SIG-M5 treated with dmso at 0.1 percent for 504 hours (cell line): ENCODE data around the gene BMPR1A.

Source experiments
- DNase-seq: peaks from one replicate; lab custom pipeline; 2025; ENCODE audit not compliant: unreplicated experiment; lab: John Stamatoyannopoulos, UW

Gene BMPR1A

DNA sequence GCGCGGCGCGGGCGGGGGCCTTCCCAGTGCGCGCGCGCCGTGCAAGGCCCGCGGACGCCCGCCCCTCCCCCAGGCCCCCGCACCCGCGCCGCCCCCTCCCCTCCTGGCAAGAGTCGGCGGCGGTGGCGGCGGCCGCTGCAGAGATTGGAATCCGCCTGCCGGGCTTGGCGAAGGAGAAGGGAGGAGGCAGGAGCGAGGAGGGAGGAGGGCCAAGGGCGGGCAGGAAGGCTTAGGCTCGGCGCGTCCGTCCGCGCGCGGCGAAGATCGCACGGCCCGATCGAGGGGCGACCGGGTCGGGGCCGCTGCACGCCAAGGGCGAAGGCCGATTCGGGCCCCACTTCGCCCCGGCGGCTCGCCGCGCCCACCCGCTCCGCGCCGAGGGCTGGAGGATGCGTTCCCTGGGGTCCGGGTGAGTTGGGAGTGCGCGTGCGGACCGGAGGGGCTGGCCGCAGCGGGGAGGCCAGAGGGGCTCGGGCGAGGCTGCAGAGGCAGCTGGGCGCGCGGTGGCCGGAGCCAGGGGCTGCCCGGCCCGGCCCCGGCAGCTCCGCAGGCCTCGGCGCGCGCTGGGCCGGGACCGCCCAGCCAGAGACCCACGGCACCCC lies at the start of gene BMPR1A:
Gene BMPR1A (plus strand): TSS at position 109 of the 602 bp plus-strand sequence. CDS start 119,400 bp downstream, outside the sequence.
- no peak for DNase-seq

DNA sequence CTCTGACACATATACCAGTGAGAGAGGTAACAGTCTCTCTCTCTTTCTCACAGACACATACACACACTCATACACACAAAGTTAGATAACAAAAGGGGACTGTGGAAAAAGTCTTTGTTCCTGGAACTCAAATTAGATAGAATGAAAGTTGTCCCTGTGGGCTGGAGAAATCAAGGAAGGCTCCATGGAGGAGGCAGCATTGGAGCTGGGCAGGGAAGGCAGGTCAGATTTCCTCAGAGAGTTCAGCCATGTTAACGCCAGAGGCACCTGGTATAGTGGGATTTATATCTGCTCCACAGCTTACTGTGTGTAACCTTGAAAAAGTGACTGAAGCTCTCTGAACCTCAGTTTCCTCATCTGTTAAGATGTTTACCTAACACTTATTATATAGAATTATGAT lies 49.4 kb upstream of the BMPR1A start:
- no peak for DNase-seq

DNA sequence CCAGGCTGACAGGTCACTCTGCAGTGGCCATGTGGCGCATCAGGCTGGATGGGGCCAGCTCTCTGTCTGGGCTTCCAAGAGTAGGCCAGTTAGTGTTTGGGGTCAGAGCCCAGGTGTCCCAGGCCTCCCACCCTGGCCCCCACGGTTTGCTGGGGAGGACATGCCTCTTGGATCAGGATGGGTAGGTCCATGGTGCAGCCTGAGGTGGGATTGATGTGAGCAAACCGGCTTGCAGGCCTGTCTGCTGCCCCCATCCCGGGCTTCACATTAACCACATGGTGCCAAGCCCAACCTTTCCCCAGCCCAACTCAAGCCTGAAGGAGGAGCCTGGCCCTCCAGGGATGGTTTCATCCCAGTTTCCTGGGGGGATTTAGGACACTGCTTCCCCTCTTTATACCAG lies 48.9 kb upstream of the BMPR1A start:
- no peak for DNase-seq

DNA sequence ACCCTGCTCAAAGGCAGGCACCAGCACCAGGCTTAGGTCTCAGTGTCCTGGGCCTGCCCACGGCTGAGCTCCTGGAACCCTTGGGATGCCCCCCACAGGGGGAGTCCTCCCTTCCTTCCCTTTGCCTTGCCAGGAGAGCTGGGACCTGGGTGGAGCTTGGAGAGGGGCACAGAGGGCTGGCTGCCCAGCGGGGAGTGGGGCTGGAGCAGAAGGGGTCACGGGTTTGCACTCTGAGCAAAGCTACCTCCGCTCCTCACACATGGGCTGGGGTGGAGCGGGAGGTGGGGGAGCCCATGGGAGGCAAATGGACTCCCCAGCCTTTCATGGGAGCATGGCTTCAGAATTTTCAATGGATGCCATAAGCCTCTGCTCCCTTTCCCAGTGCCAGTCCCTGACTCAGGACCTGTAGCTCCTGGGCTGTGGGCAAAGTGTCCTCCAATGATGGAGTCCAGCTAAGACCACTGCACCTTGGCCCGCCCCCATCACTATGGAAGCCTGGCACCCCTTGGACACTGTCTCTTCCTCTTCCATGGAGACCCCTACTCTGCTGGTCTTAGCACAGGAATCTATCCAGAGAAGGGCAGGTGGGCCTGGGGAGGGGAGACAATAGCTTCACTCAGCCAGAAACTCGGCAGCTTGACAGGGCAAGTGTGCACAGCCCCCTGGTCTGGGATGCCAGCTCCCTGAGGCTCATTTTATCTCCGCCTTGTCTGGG lies 48.2 kb upstream of the BMPR1A start:
- no peak for DNase-seq

DNA sequence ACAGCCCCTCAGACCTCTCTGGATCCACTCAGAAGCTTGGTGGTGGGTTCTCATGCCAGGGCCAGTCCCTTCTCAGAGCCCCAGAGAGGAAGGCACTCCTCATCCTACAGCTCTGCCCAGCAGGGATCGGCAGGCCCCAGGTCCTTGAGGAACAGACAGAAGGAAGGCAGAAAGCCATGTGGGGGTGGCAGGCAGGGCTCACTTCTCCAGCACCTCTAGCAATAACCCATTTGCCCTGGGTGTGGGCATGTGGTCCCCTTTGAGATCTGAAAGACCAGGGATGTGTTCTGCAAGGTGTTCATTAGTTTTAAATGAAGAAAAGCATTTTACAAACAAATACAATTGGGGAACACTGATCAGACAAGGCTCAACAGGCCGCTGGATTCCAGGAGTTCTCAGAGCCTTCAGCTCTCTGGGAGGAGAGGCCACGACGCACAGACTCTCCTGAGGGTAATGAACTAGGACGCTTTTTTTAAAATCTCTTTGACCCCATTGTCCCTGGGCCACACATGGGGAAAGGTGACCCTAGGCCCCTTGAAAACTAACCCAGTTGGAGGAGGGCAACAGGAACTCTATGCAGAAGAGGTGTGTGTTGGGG lies 47.5 kb upstream of the BMPR1A start:
- DNase-seq = no peak

DNA sequence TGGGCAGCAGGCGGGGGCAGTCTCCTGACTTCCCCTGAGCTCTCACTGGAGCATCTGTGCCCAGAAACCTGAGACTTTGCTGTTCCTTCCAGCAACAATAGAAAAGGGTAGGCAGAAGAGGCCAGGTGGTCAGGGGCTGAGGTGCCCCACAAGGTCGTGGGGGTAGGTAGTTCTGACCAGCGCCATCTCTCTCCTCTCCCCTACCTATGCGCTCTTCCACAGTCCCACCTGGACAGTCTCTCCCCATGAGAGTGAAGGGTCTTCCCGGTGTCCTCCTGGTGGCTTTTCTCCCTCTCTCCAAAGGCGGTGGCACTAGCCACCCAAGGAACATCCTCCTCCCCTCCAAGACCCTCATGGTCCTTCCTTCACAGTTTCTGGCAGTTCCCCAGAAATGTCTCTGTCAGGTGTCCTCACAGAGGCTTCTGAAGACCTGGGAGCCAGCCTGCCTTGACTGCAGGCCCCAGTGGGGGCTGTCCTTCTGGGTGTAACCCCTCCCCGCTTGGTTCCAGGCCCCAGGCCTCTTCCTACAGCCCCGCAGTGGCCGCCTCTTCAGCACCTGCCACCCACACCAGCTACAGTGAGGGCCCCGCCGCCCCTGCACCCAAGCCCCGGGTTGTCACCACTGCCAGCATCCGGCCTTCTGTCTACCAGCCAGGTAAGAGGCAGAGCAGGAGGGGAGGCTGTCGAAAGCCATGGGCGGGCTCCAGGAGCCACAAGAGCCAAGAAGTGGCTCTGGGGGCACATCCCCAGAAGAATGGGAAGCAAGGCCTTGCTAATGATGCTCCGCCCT lies 46.8 kb upstream of the BMPR1A start:
- no peak for DNase-seq

DNA sequence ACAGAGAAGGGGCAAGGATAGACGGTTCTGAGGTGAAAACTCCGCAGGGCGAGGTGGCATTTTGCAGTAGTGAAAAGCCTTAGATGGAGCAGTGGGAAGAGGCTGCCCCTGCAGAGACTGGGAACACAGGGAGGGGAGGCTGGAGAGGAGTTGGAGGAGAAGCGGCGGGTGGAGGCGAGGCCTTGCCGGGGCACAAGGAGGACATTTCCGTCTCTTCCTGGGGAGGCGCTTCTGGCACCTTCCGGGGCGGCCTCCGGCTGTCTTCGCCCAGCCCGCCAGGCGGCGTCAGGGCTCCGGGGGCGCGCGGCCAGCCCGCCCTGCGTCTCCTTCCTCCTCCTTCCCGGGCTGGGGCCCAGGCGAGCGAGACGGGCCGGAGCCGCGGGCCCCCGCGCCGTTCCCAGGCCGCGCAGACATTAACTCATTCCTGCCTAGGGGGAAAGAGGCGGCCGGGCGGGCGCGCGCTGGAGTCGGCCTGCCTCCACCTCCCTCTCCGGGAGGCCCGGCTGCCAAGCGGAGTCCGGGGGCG lies 45.4 kb upstream of the BMPR1A start:
- peak; percentile 79 for DNase-seq

DNA sequence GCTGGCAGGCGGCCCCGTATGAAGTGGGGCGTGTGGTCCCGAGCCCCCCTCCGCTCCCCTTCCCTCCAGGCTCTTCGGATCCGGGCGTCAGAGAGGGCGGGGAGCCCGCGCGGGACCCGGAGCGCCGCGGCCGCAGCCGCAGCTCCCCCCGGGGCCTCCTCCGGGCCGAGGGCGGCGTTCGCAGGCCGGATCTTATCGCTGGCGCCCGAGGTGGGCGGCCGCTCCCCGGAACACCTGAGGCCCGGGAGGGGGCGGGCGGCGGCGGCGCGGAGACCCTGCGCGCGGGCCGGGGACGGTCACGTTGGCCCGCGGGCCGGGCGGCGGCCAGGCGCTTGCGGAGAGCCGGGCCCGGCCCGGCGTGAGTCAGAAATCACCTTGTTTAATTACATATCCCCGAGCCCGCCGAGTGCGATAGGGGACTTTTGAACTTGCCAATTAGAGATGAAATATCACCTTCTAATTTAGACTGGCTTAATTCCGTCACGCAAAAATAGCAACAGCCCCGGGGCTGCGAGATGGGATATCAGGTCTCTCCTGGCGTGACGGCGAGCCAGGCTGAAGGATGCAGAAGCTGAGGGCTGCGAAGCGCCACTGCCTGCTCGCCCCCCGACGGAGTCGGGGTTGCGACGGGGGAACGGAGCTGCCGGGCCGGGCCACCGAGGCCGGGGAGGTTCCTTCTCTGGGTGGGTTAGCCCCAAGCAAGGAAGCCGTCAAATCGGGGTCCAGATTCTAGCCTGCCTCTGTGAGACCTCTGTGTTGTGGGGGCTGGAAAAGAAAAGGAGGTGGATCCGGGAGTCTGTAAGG lies 44.7 kb upstream of the BMPR1A start:
- DNase-seq = peak; percentile 16

DNA sequence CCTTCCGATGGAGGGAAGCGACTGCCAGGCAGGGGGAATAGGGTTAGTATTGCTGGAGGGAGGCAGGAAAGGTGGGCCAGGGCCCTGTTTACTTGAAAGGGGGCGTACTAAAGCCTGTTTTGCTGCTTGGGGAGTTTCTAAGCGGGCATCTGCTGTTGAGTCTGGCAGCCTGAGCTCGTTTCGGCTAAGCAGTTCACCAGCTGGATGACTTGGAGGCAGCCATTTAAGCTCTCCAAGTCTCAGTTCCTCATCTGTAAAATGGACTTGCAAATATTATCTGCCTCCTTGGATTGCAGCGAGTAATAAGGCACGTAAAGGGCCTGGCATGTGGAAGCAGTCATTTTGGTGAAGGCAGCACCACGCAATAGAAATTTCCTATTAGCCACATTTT lies 44.1 kb upstream of the BMPR1A start:
- DNase-seq = no peak

DNA sequence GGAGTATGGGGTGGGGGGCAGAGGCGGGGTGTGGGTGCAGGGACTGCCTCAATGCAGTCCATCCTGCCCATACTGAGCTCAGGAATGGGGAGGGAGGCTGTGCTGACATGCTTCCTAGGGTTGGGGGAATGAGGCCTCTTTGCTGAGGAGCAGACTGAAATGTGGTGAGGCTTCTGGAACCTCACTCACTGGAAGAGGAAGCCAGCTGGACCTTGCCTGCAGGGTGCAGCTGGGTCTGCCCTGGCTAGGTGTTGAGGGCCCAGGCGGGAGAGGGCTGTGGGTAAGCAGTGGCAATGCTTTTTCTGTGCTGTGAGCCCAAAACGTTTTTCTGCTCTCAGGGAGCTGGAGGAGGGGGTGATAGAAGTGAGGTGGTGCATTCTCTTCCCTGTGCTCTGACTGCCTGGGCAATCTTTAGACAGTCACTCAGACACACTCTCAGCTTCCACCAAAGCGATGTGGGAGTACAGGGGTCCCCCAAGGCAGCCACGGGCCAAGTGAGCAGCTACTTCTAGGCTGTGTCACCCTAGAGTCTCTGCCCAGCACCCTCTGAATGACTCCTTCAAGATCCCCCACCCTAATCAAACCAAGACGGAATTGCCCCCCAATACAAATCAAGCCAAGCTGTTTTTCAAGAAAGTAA lies 41.1 kb upstream of the BMPR1A start:
- DNase-seq = no peak

DNA sequence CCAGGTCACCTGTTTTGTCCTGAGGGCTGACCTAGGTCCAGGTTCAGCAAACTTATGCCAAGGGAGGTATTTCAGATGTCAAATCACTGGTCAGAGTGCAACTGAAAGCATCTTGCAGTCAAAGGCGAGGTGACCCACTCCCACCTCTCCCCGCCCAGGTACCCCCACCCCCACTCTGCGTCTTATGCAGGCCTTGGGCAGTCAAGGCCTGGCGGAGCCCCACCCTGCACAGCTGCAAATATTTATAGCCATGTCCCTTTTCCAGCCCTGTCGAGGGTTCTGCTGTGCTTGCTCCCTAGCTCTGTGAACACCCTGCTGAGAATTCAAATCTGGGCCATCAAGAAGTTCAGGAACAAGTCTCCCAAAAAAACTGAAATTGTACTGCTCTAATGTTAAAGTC lies 40.6 kb upstream of the BMPR1A start:
- DNase-seq = no peak

DNA sequence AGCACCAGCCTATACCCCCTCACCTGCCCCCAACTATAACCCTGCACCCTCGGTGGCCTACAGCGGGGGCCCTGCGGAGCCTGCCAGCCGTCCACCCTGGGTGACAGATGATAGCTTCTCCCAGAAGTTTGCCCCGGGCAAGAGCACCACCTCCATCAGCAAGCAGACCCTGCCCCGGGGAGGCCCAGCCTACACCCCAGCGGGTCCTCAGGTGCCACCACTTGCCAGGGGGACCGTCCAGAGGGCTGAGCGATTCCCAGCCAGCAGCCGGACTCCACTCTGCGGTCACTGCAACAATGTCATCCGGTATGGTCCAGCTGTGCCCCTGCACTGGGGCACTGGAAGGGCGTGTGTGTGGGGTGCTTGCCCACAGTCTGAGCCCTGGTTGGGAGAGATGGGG lies 40.0 kb upstream of the BMPR1A start:
- no peak for DNase-seq

DNA sequence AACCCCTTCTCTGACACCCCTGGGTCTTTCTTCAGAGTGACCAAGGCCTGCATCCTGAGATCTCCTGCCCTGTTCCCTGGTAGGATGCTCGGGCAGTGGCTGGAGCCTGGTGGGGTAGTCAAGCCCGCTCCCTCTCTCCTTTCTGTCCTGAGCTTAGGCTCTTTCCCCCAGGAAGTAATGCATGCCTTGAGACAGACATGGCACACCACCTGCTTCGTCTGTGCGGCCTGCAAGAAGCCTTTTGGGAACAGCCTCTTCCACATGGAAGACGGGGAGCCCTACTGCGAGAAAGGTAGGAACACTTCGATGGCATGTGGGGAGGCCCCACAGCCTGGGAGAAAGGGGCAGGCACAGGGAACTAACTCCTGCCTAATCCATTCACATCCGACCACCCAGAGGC lies 37.9 kb upstream of the BMPR1A start:
- DNase-seq = no peak

DNA sequence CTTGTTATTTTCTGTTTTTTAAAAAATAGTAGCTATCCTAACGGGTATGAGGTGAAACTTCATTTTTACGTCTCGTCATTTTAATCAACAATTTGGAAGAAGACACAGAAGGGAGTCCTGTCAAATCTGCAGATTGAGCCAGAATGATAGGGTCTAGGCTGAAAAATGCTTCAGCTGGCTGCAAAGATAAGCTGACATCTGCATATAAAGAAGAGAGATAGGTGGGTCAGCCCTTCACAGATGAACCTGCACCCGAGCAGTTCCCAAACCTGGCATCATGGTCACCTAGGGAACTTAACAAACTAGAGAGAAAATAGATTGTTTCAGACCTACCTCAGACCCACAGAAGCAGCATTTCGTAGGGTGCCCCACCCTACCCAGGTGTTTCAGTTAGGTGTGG lies 35.2 kb upstream of the BMPR1A start:
- no peak for DNase-seq

DNA sequence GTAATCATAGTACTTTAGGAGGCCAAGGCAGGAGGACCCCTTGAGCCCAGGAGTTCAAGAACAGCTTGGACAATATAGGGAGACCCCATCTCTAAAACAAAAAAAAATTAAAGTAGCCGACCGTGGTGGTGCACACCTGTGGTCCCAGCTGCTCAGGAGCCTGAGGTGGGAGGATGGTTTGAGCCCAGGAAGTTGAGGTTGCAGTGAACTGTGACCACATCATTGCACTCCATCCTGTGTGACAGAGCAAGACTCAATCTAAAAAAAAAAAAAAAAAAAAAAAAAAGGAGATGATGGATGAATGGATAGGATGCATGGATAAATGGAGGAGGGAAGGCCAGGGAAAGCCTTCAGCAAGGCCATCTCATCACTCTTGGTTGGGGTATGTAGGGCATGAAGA lies 33.4 kb upstream of the BMPR1A start:
- no peak for DNase-seq

DNA sequence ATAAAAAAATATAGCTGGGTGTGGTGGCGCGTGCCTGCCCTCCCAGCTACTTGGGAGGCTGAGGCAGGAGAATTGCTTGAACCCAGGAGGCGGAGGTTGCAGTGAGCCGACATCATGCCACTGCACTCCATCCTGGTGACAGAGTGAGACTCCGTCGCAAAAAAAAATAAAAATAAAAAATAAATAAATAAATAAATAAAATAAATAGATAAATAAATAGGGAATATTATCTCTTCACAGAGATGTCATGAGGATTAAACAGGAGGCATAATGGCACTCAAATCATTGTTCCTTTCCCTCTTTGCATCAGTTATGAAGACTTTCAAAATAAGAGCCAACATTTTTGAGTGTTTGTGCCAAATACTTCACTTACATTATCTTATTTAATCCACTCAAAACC lies 32.0 kb upstream of the BMPR1A start:
- DNase-seq = no peak

DNA sequence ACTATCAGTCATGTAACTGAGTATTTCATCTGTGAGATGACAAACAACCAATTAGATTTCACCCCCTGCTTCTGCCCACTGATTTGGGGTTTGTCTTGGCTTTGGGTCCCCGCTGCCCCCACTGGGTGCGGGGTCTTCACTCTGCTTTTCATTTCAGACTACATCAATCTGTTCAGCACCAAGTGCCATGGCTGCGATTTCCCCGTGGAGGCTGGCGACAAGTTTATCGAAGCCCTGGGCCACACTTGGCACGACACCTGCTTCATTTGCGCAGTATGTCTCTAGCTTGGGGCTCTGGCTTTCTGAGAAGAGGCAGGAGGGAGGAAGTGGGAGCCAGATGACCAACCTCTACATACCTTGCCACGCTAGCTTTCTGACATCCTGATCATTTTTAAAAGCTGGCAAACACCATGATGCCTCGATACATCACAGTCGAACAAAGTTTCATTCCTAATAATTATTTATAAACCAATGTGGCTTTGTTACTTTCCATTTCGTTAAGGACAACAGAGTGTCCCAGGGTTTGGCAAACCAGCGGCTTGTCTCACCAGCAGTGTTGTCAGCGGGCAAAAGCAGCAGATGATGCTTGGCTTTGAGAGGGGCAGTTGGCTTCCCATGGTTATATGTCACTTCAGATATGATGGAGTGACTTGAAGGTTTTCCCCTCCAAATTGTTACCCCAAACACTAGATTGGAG lies 30.3 kb upstream of the BMPR1A start:
- DNase-seq = no peak

DNA sequence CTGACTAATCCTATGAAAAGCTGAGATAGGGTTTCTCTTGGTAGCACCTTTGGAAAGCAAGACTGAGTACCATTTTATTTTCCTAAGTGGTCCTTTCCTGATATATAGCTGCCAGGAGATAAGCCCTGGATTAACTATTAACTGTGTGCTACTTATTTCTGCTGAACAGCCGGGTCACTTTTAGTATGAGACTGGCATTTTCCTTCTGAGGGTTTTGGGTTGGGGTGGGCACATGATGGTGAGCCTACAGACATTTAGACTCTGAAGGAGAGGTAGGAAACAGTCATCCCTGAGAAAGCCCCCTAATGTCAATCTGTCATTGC lies 29.8 kb upstream of the BMPR1A start:
- DNase-seq = no peak

DNA sequence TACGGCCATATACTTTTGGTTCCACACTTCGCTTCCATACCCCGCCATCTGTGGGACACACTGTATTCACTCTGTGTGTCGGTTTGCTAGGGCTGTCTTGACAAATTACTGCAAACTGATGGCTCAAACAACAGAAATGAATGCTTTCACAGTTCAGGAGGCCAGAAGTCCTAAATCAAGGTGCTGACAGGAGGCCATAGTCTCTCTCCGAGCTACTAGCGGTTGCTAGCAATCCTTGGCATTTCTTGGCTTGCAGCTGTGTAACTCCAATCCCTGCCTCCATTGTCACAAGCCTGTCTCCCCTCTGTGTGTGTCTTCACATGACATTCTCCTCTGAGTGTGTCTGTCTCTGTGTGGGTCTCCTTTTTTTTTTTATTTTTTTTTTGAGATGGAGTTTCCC lies 28.9 kb upstream of the BMPR1A start:
- no peak for DNase-seq

DNA sequence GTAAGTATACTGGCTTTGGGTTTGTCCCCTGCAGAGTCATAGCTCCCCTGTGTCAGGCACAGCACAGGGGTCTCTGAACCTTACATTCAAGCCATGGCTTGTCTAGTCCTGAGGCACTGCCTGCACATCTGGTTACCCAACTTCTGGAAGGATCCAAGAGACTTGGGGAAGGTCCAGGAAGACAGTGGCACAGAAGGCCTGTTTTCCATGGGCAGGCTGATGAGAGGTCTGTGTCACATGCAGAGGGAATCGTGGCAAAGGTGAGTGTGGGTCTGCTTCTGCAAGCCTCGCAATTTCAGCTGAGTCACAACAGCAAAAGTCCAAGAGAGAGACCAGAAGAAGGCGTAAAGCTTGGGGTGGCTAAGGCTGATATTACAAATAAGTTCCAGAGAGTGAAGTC lies 28.4 kb upstream of the BMPR1A start:
- no peak for DNase-seq
